Measurements from ENCODE around the gene EXPH5.
A peak's percentile ranks its signal among the peaks of the same experiment; 100 is the strongest.

Gene EXPH5

GRCh38 chr11:108508653-108509593 lies 84.6 kb downstream of the EXPH5 start:
- DNase-seq, result no peak

GRCh38 chr11:108501396-108501795 lies 92.2 kb downstream of the EXPH5 start:
- no peak for DNase-seq

GRCh38 chr11:108500721-108501120 lies 92.8 kb downstream of the EXPH5 start:
- no peak for DNase-seq

- DNase-seq, result no peak
Observed at GRCh38 chr11:108500169-108500568, 93.4 kb downstream of the EXPH5 start.

GRCh38 chr11:108498816-108499408 lies 94.7 kb downstream of the EXPH5 start:
- no peak for DNase-seq

GRCh38 chr11:108498046-108498815 lies 95.3 kb downstream of the EXPH5 start, which contains the start of gene POGLUT3:
Gene POGLUT3, minus strand, starts transcription at chr11:108498384. Its CDS starts 18 bp downstream, at chr11:108498366.
- DNase-seq, result peak; percentile 76

GRCh38 chr11:108497317-108498045 lies 96.1 kb downstream of the EXPH5 start:
- DNase-seq, result peak; percentile 67

- no peak for DNase-seq
Observed at GRCh38 chr11:108496643-108497256, 96.8 kb downstream of the EXPH5 start.

- no peak for DNase-seq
Observed at GRCh38 chr11:108495326-108495725, 98.2 kb downstream of the EXPH5 start.

GRCh38 chr11:108494182-108494581 lies 99.4 kb downstream of the EXPH5 start:
- peak; percentile 21 for DNase-seq

GRCh38 chr11:108491936-108492335 lies 101.6 kb downstream of the EXPH5 start:
- DNase-seq, result no peak

GRCh38 chr11:108486828-108487227 lies 106.7 kb downstream of the EXPH5 start:
- no peak for DNase-seq

- DNase-seq, result no peak
Observed at GRCh38 chr11:108486331-108486730, 107.2 kb downstream of the EXPH5 start.

- no peak for DNase-seq
Observed at GRCh38 chr11:108483163-108483562, 110.4 kb downstream of the EXPH5 start.

- DNase-seq, result no peak
Observed at GRCh38 chr11:108474664-108475463, 118.7 kb downstream of the EXPH5 start.

GRCh38 chr11:108472681-108473080 lies 120.9 kb downstream of the EXPH5 start:
- no peak for DNase-seq

GRCh38 chr11:108468478-108468864 lies 125.1 kb downstream of the EXPH5 start:
- DNase-seq, result no peak

- DNase-seq, result peak; percentile 99
Observed at GRCh38 chr11:108467091-108467823, 126.3 kb downstream of the EXPH5 start, which contains the start of gene C11orf65. Gene C11orf65, minus strand, starts transcription at chr11:108467529. Its CDS starts 5,970 bp downstream, at chr11:108461559.

GRCh38 chr11:108466405-108466804 lies 127.2 kb downstream of the EXPH5 start:
- DNase-seq, result no peak

Data from NCI-H1092 (cell line).